Heart right ventricle (tissue), 16 donors: ENCODE data around the gene RETREG3. TPM values are rescaled to one million over a fixed set of nuclear protein-coding genes. Genes with fewer than 3 reads are reported as not detected.
"Not testable (repeated sequence)": the region's sequence is repeated elsewhere in the genome, so short reads cannot be mapped to it uniquely, and the experiment has no call there.

Experiments
- ATAC-seq, 8 donors: fragments of 200-7000 bp; cut with Tn5 transposase; one replicate each; pipeline ENCODE4 v1.9.1; 2020; ENCODE audit warnings: mild to moderate bottlenecking in 8 of 8, moderate library complexity in 8 of 8, moderate number of reproducible peaks in 1 of 8
- DNase-seq, 2 donors: peaks; one replicate each; pipeline ENCODE4 v3.0.0-alpha.2; 2020
- H3K27ac ChIP-seq, 10 donors: fragments of 200-600 bp; sonication (generic) in 2 of 10; one replicate each; pipeline versions ENCODE4 v1.5.0 to v1.8.0; 2020 to 2022; ENCODE audit warnings: mild to moderate bottlenecking in 3 of 10
- H3K27me3 ChIP-seq, 7 donors: fragments of 200-600 bp; one replicate each; pipeline ENCODE4 v1.8.0; 2021 to 2022; ENCODE audit warnings: mild to moderate bottlenecking in 2 of 7
- H3K36me3 ChIP-seq, 9 donors: fragments of 200-600 bp; sonication (generic) in 1 of 9; one replicate each; pipeline versions ENCODE4 v1.5.0 to v1.8.0; 2020 to 2022; ENCODE audit warnings: mild to moderate bottlenecking in 2 of 9
- H3K4me1 ChIP-seq, 9 donors: fragments of 200-600 bp; sonication (generic) in 1 of 9; one replicate each; pipeline versions ENCODE4 v1.5.0 to v1.8.0; 2020 to 2022; ENCODE audit warnings: mild to moderate bottlenecking in 4 of 9
- H3K4me3 ChIP-seq, 10 donors: fragments of 200-600 bp; sonication (generic) in 2 of 10; one replicate each; pipeline versions ENCODE4 v1.5.0 to v1.8.0; 2020 to 2022; ENCODE audit warnings: mild to moderate bottlenecking in 7 of 10, moderate library complexity in 2 of 10
- H3K9me3 ChIP-seq, 11 donors: fragments of 200-600 bp in 10 of 11; sonication (generic) in 2 of 11; one replicate each; pipeline versions ENCODE4 v1.5.0 to v1.8.0; 2013 to 2022; ENCODE audit warnings: mild to moderate bottlenecking in 2 of 11, control low read depth in 1 of 11, moderate library complexity in 1 of 11
- WGBS, 2 donors: extraction: QIAGEN DNeasy Blood & Tissue Kit; methylation state at CpG; one replicate each; pipeline ENCODE4 v1.1.7; 2013; ENCODE audit warnings: inconsistent platforms in 1 of 2; 5-methylcytosine and 5-hydroxymethylcytosine counted together
- intact Hi-C, 10 donors: fragments of 100-400 bp; cut with DNase I; formaldehyde crosslinking; loops; one replicate each; pipeline versions ENCODE4 v1.11.1 to v1.14.2; 2022
- polyA plus RNA-seq, 2 donors: library from polyadenylated mRNA; stranded (reverse); fragments of 200-250 nt; gene quantifications; one replicate each; pipeline ENCODE4 v1.2.3, GENCODE V29; 2013
- total RNA-seq, 10 donors: library from RNA; stranded (reverse); fragmentation: NEBNext Ultra II Directional in 3 of 10; extraction: Animal tissue kit (Norgen Biotek cat#: 25700) in 3 of 10; gene quantifications; one replicate each; pipeline versions ENCODE4 v1.2.1 to v1.2.4, GENCODE V29; 2021 to 2023
- TF ChIP-seq, protein P1 (sequence below), 9 donors: fragments of 200-600 bp; sonication (generic) in 2 of 9; IDR thresholded peaks; one replicate each; pipeline versions ENCODE4 v1.5.0 to v1.8.0; 2021 to 2022; ENCODE audit warnings: antibody characterized with exemption in 9 of 9, mild to moderate bottlenecking in 5 of 9, moderate library complexity in 1 of 9
- donor health status: Arrhythmogenic right ventricular cardiomyopathy.
- donor health status: ischemic (EF 13 %, LVEDD 7.1; RV severe dilation, severe dysfunction).
- donor health status: healthy with polysubstance abuse.
- donor health status: DM: no; HTN: yes; CAD: no.
- donor health status: DM: no; HTN: no; CAD: no.
- donor health status: ischemic (EF 25% LVEDD 6.9; RV normal size, moderate dysfunction).
- donor health status: ischemic (EF 25% LVEDD 5.7; RV mildly dilated, moderate dysfunction).
- donor health status: healthy.
- donor health status: DM: yes; HTN: yes; CAD: no.
- donor health status: Ischemic cardiomyopathy.
- donor health status: ischemic (EF 35%, LVEDD 5.7; RV mildly dilated, moderate dysfunction).
- donor health status: nonischemic (EF 11% LVEDD 7.7; RV severe dilation, severe dysfunction).
- donor health status: DM: yes; HTN: yes; CAD: no.
- donor health status: PGD.
- donor health status: ischemic (EF 29% LVEDD 5.4; RV normal size, mild dysfunction).
- donor health status: nonischemic (EF 23%, LVEDD 6.1; RV moderate dilation, normal function).

RETREG3 gene
- total and polyA plus RNA-seq, 12 donors: 9.8 to 29.9 (median 22.8) TPM

DNA sequence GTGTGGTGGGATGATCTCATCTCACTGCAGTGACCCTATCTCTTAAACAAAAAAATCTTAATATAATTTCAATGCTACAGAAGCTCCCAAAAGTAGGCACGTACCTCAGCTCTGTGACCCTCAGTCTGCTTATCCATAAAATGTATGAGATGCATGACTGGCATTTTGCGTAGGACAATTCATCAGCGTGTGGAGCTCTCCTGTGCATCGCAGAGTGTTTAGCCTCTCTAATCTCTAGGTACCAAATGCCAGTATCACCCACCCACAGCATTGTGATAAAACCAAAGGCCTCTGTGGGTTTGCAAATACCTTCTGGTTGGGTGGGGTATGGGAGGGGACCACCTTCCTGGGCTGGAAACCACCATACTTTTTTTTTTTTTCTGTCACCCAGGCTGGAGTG is 30.9 kb upstream of the RETREG3 start:
- WGBS, 2 donors: 83 to 90% methylated on average over 4 of the region's 4 CpGs
- Histone ChIP-seq H3K4me1 (no peaks in the 10 kb centered on the region), H3K4me3 (no peak overlapping the region), H3K27ac (no peak overlapping the region), H3K9me3 (no peaks in the 10 kb centered on the region), H3K27me3 (peaks cover 0 to 7% (median 0%) of the 10 kb centered on the region in 7 donors), H3K36me3 (no peaks in the 10 kb centered on the region)
- no peak for DNase-seq
- intact Hi-C loops: no loop called here
- TF ChIP-seq, protein P1, sequence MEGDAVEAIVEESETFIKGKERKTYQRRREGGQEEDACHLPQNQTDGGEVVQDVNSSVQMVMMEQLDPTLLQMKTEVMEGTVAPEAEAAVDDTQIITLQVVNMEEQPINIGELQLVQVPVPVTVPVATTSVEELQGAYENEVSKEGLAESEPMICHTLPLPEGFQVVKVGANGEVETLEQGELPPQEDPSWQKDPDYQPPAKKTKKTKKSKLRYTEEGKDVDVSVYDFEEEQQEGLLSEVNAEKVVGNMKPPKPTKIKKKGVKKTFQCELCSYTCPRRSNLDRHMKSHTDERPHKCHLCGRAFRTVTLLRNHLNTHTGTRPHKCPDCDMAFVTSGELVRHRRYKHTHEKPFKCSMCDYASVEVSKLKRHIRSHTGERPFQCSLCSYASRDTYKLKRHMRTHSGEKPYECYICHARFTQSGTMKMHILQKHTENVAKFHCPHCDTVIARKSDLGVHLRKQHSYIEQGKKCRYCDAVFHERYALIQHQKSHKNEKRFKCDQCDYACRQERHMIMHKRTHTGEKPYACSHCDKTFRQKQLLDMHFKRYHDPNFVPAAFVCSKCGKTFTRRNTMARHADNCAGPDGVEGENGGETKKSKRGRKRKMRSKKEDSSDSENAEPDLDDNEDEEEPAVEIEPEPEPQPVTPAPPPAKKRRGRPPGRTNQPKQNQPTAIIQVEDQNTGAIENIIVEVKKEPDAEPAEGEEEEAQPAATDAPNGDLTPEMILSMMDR (IDR thresholded peaks at IDR 0.05): no peak
- no peak for ATAC-seq

DNA sequence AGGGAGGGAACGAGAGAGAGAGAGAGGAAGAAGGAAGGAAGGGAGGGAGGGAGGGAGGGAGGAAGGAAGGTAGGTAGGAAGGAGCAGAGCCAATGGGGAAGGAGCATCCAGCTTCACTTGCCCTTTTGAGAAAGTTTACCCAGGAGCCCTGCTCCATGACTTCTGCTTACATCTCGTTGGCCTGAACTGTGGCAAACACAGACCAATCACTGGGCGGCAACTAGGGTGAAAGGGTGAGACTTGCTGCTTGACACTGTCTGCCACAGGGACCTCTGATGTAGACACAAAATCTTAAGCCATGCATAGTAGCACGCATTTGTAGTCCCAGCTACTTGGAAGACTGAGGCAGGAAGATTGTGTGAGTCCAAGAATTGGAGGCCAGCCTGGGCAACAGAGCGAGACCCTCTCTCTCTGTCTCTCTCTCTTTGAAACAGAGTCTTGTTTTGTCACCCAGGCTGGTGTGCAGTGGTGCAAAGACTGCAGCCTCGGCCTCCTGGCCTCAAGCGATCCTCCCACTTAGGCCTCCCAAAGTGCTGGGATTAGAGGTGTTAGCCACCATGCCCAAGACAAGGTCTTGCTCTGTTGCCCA is 30.4 kb upstream of the RETREG3 start:
- 78 to 81% methylated on average over 6 of the region's 7 CpGs for WGBS, 2 donors
- Histone ChIP-seq H3K4me3 (no peak overlapping the region), H3K27me3 (peaks cover 0 to 7% (median 0%) of the 10 kb centered on the region in 7 donors), H3K27ac (no peak overlapping the region), H3K9me3 (no peaks in the 10 kb centered on the region), H3K36me3 (no peaks in the 10 kb centered on the region), H3K4me1 (no peaks in the 10 kb centered on the region)
- intact Hi-C loops: no loop called here
- DNase-seq (no peak), ATAC-seq (no peak)
- TF ChIP-seq, protein P1 (IDR thresholded peaks at IDR 0.05): no peak

DNA sequence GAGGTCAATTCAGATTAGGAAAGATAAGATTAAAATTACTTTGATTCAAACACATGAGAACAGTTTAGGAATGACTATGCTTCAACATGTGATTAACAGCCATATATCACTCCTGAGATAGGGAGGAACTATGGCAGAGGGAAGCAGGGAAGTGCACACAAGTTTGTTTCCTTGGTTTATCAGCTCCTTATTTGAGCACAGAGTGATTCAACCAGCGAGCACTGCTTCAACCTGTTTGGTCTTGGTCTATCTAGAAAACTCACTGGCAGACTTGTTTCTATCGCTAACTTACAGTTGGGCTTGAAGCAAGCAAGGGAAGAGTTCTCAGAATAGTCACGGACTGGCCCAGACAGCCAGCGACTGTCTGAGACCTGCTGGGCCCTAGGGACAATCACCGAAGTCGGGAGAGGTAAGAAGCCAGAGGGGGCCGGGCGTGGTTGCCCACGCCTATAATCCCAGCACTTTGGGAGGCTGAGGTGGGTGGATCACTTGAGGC is 23.8 kb upstream of the RETREG3 start:
- TF ChIP-seq, protein P1 (IDR thresholded peaks at IDR 0.05): no peak
- DNase-seq (no peak), ATAC-seq (no peak)
- WGBS, 2 donors: 71 to 72% methylated on average over 9 of the region's 9 CpGs
- no peaks in the 10 kb centered on the region for H3K36me3 ChIP-seq
- no peaks in the 10 kb centered on the region for H3K27me3 ChIP-seq
- intact Hi-C loops: no loop called here
- H3K4me1 ChIP-seq: no peaks in the 10 kb centered on the region
- no peak overlapping the region for H3K4me3 ChIP-seq
- H3K9me3 ChIP-seq: no peaks in the 10 kb centered on the region
- H3K27ac ChIP-seq: no peak overlapping the region

DNA sequence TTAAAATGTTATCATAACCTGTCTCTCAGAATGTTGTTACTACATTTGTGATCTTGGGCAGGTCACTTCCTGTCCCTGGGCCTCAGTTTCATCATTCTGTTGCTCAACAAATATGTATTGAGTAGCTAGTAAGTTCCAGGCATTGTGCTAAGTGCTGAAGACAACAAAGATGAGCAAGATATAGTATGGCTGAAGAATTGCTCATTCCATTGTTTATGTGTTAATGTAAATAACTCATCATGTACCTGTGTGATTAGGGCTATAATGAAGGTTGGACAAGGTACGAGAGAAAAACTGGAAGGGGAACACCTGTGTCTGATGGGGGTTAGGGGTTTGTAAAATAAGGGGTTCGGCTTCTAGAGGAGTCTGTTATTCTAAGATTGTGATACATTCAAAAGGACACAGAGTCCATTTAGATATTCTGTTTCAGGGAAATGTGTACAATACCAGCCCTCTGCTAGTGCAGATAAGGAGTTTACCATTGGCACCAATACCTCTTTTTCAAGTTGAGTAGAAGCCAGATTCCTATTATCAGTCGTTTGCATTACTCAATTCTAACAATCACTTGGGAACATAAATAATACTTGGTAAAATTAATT is 20.3 kb upstream of the RETREG3 start:
- Histone ChIP-seq H3K4me3 (no peak overlapping the region), H3K4me1 (no peaks in the 10 kb centered on the region), H3K27me3 (no peaks in the 10 kb centered on the region), H3K9me3 (no peaks in the 10 kb centered on the region), H3K36me3 (no peaks in the 10 kb centered on the region), H3K27ac (no peak overlapping the region)
- 70 to 79% methylated on average over 3 of the region's 3 CpGs for WGBS, 2 donors
- DNase-seq (no peak), ATAC-seq (no peak)
- TF ChIP-seq, protein P1 (IDR thresholded peaks at IDR 0.05): no peak
- intact Hi-C loops: no loop called here

DNA sequence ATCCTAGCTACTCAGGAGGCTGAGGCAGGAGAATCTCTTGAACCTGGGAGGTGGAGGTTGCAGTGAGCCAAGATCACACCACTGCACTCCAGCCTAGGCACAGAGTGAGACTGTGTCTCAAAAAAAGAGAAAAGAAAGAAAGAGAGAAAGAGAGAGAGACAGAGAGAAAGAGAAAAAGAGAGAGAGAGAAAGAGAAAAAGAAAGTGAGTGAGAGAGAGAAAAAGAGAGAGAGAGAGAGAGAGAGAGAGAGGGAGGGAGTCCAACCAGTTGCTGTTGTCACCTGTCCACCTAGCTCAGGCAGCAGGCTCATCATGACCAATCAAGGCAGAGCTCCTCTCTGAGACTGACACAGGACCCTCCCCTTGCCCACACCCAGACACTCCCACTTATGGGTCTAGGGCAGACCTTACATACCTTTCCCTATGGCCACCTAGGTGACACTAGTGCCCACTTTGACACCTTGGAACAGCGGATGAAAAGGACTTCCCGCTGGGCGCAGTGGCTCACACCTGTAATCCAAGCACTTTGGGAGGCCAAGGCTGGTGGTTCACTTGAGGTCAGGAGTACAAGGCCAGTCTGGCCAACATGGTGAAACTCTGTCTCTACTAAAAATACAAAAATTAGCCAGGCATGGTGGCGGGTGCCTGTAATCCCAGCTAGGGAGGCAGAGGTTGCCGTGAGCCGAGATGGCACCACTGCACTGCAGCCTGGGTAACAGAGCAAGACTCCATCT is 18.0 kb upstream of the RETREG3 start:
- DNase-seq, H3K36me3 ChIP-seq, H3K27ac ChIP-seq, H3K9me3 ChIP-seq, H3K4me1 ChIP-seq, ATAC-seq, H3K27me3 ChIP-seq, H3K4me3 ChIP-seq, intact Hi-C loops: not testable (repeated sequence)
- WGBS, 2 donors: 92 to 93% methylated on average over 6 of the region's 6 CpGs
